Measurements from ENCODE around the gene CCDC85A.
A peak's percentile ranks its signal among the peaks of the same experiment; 100 is the strongest.

The CCDC85A gene

DNA sequence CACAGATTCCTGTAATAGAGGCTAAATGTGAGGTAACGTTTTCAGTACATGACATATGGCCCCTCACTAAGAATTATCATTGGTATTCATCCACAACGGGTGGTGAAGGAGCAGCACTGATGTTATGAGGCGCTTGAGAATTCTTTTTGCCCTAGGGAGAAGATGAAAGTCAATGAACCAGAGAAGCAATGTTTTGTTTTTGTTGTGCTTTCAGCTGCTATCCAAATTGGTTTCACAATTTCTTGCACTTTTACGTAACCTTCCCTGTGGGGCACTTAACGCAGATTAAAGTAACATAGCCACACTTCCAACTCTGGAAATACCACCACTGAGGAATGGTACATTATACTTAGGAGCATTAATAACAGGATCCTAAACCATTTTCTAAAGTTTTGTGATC is 13.3 kb upstream of the CCDC85A start:
- Histone ChIP-seq H3K9ac (ENCODE audit: low read length in 2 of 2) (no peak overlapping the region), H3K27ac (ENCODE audit: low read length) (no peak overlapping the region), H3K4me3 (ENCODE audit: low read length in 2 of 2) (no peak overlapping the region), H3K4me1 (ENCODE audit: control insufficient read depth, insufficient read depth, low read length) (no peaks in the 10 kb centered on the region), H3K9me3 (ENCODE audit: control insufficient read depth in 2 of 2, low read length in 2 of 2) (no peaks in the 10 kb centered on the region), H3K36me3 (ENCODE audit: control insufficient read depth in 2 of 2, insufficient read depth in 2 of 2, low read length in 2 of 2) (no peaks in the 10 kb centered on the region), H3K27me3 (ENCODE audit: control insufficient read depth in 1 of 2, insufficient read depth in 2 of 2, low read length in 2 of 2) (no peaks in the 10 kb centered on the region)

DNA sequence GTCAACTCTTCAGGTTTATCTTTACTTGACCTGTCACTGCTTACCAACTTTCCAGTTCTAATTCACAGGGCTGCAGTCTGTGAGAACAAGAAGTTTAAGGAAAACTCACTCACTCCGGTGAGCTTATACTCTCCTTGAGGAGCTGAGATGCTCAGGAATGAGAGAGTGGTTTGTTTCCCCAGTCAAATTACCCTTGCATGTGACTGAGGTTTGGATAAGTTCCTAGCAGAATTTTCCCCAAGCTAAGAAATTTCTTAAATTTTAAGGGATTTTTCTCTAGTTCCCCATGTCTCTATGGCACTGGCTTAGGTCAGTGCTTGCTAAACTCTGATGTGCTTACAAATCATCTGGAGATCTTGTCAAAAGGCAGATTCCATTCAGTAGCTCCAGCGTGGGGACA is 12.8 kb upstream of the CCDC85A start:
- Histone ChIP-seq H3K4me3 (ENCODE audit: low read length in 2 of 2) (no peak overlapping the region), H3K9me3 (ENCODE audit: control insufficient read depth in 2 of 2, low read length in 2 of 2) (no peaks in the 10 kb centered on the region), H3K9ac (ENCODE audit: low read length in 2 of 2) (no peak overlapping the region), H3K36me3 (ENCODE audit: control insufficient read depth in 2 of 2, insufficient read depth in 2 of 2, low read length in 2 of 2) (no peaks in the 10 kb centered on the region), H3K4me1 (ENCODE audit: control insufficient read depth, insufficient read depth, low read length) (no peaks in the 10 kb centered on the region), H3K27me3 (ENCODE audit: control insufficient read depth in 1 of 2, insufficient read depth in 2 of 2, low read length in 2 of 2) (peaks cover 0 to 3% of the 10 kb centered on the region in 2 donors), H3K27ac (ENCODE audit: low read length) (no peak overlapping the region)

DNA sequence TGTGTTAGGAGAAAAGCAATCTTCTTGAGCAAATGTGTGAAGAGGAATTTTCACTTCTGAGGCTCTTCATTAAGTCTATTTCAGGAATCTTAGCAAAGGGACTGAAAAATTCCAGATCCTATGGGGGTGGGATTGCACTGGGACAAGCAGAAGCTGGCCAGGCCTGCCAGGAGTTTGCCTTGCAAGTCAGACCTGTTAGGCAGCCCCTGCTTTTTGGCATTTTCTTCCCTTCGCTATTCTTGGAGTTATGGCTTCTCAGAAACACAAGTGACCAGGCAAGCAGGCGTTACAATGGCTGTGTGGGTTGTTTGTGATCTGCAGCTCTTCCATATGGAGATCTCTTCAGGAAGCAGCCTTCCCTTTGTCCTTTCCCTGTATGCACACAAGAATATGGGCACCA is 8.0 kb upstream of the CCDC85A start:
- H3K4me3 ChIP-seq (ENCODE audit: low read length in 2 of 2) = no peak overlapping the region
- H3K27me3 ChIP-seq (ENCODE audit: control insufficient read depth in 1 of 2, insufficient read depth in 2 of 2, low read length in 2 of 2) = peaks cover 5% of the 10 kb centered on the region in 2 donors
- no peak overlapping the region for H3K27ac ChIP-seq (ENCODE audit: low read length)
- no peaks in the 10 kb centered on the region for H3K36me3 ChIP-seq (ENCODE audit: control insufficient read depth in 2 of 2, insufficient read depth in 2 of 2, low read length in 2 of 2)
- no peaks in the 10 kb centered on the region for H3K9me3 ChIP-seq (ENCODE audit: control insufficient read depth in 2 of 2, low read length in 2 of 2)
- no peaks in the 10 kb centered on the region for H3K4me1 ChIP-seq (ENCODE audit: control insufficient read depth, insufficient read depth, low read length)
- H3K9ac ChIP-seq (ENCODE audit: low read length in 2 of 2) = no peak overlapping the region

DNA sequence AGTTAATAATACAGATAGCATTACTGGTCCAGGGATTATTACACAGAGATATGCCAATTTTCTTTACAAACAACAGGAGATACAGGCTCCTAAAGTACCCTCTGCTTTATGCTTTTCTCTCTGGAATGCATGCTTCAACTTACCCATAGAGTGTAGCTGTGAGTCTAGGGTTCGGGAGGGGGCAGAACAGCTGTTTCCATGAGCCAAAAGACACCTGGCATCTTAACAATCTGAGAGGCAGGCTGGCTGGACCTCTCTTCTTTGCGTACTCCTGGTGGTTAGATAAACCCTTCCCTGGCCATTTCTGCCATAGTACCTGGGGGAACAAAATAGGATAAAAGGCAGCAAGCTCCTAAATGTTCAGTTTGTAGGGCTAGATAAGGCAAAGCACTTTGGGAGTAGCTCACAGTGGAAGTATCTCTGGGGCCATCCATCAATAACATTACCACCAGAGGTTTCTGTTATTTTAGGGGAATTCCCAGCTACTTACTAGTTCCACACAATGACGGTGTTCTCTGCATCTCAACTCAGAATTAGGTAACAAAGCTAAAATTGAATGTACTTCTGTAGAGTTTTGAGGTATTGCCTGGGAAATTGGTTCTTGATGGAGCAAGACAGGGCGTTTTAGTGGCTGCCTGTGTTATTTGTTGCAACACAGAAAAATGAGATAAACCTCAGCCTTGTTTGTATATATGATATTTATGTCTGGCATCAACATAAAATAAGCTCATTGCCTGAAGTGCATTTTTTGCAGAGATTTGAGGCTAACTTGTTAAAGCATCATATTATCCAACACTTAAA is 6.2 kb upstream of the CCDC85A start:
- Histone ChIP-seq H3K27me3 (ENCODE audit: control insufficient read depth in 1 of 2, insufficient read depth in 2 of 2, low read length in 2 of 2) (peaks cover 5 to 10% of the 10 kb centered on the region in 2 donors), H3K4me1 (ENCODE audit: control insufficient read depth, insufficient read depth, low read length) (no peaks in the 10 kb centered on the region), H3K36me3 (ENCODE audit: control insufficient read depth in 2 of 2, insufficient read depth in 2 of 2, low read length in 2 of 2) (no peaks in the 10 kb centered on the region)

GRCh38 chr2:56179931-56180330 is 3.9 kb upstream of the CCDC85A start:
- no peak overlapping the region for H3K27ac ChIP-seq (ENCODE audit: low read length)
- H3K36me3 ChIP-seq (ENCODE audit: control insufficient read depth in 2 of 2, insufficient read depth in 2 of 2, low read length in 2 of 2) = no peaks in the 10 kb centered on the region
- H3K27me3 ChIP-seq (ENCODE audit: control insufficient read depth in 1 of 2, insufficient read depth in 2 of 2, low read length in 2 of 2) = peaks cover 7 to 13% of the 10 kb centered on the region in 2 donors
- peaks cover 11% of the 10 kb centered on the region for H3K4me1 ChIP-seq (ENCODE audit: control insufficient read depth, insufficient read depth, low read length)
- H3K9ac ChIP-seq (ENCODE audit: low read length in 2 of 2) = no peak overlapping the region
- H3K9me3 ChIP-seq (ENCODE audit: control insufficient read depth in 2 of 2, low read length in 2 of 2) = no peaks in the 10 kb centered on the region
- no peak overlapping the region for H3K4me3 ChIP-seq (ENCODE audit: low read length in 2 of 2)

More for the DNA sequence above, 6.2 kb upstream of the CCDC85A start:
- Histone ChIP-seq H3K9ac (ENCODE audit: low read length in 2 of 2) (no peak overlapping the region), H3K9me3 (ENCODE audit: control insufficient read depth in 2 of 2, low read length in 2 of 2) (no peaks in the 10 kb centered on the region), H3K4me3 (ENCODE audit: low read length in 2 of 2) (no peak overlapping the region), H3K27ac (ENCODE audit: low read length) (no peak overlapping the region)

DNA sequence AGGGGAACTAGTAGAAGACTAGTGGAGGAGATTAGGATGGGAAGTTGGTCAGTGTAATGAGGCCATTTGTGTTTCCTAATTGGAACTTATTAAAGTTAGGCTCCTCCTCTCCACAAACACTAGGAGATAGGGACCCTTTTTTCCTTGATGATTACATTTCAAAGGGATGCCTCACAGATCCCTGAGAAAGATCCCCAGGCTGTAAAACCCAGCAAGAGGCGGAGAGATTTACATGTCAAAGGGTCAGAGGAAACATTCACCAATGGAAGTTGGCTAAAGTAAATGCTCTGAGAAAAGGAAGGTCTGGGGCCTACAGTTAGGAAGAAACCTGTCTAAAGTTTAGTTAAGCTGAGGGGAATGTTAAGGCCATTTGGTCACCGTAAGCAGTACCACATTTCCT is 1.4 kb upstream of the CCDC85A start:
- Histone ChIP-seq H3K9ac (ENCODE audit: low read length in 2 of 2) (no peak overlapping the region), H3K27me3 (ENCODE audit: control insufficient read depth in 1 of 2, insufficient read depth in 2 of 2, low read length in 2 of 2) (peaks cover 12 to 32% of the 10 kb centered on the region in 2 donors)

GRCh38 chr2:56184500-56185011 is 766 bp downstream of the CCDC85A start:
- Histone ChIP-seq H3K27ac (ENCODE audit: low read length) (no peak overlapping the region), H3K27me3 (ENCODE audit: control insufficient read depth in 1 of 2, insufficient read depth in 2 of 2, low read length in 2 of 2) (peaks cover 11 to 27% of the 10 kb centered on the region in 2 donors), H3K4me3 (ENCODE audit: low read length in 2 of 2) (peak overlapping the region; percentile 65 to 75), H3K9me3 (ENCODE audit: control insufficient read depth in 2 of 2, low read length in 2 of 2) (no peaks in the 10 kb centered on the region), H3K36me3 (ENCODE audit: control insufficient read depth in 2 of 2, insufficient read depth in 2 of 2, low read length in 2 of 2) (no peaks in the 10 kb centered on the region), H3K9ac (ENCODE audit: low read length in 2 of 2) (no peak overlapping the region), H3K4me1 (ENCODE audit: control insufficient read depth, insufficient read depth, low read length) (peaks cover 15% of the 10 kb centered on the region)

More for the DNA sequence above, 1.4 kb upstream of the CCDC85A start:
- Histone ChIP-seq H3K36me3 (ENCODE audit: control insufficient read depth in 2 of 2, insufficient read depth in 2 of 2, low read length in 2 of 2) (no peaks in the 10 kb centered on the region), H3K27ac (ENCODE audit: low read length) (no peak overlapping the region), H3K4me3 (ENCODE audit: low read length in 2 of 2) (no peak overlapping the region), H3K4me1 (ENCODE audit: control insufficient read depth, insufficient read depth, low read length) (peaks cover 15% of the 10 kb centered on the region), H3K9me3 (ENCODE audit: control insufficient read depth in 2 of 2, low read length in 2 of 2) (no peaks in the 10 kb centered on the region)

- Histone ChIP-seq H3K4me3 (ENCODE audit: low read length in 2 of 2) (peak overlapping the region; percentile 62 to 65), H3K27me3 (ENCODE audit: control insufficient read depth in 1 of 2, insufficient read depth in 2 of 2, low read length in 2 of 2) (peaks cover 11 to 27% of the 10 kb centered on the region in 2 donors), H3K9me3 (ENCODE audit: control insufficient read depth in 2 of 2, low read length in 2 of 2) (no peaks in the 10 kb centered on the region), H3K9ac (ENCODE audit: low read length in 2 of 2) (no peak overlapping the region), H3K36me3 (ENCODE audit: control insufficient read depth in 2 of 2, insufficient read depth in 2 of 2, low read length in 2 of 2) (no peaks in the 10 kb centered on the region), H3K27ac (ENCODE audit: low read length) (no peak overlapping the region), H3K4me1 (ENCODE audit: control insufficient read depth, insufficient read depth, low read length) (peaks cover 15% of the 10 kb centered on the region)
These were observed 1.4 kb downstream of the CCDC85A start for GRCh38 chr2:56185101-56185581.

DNA sequence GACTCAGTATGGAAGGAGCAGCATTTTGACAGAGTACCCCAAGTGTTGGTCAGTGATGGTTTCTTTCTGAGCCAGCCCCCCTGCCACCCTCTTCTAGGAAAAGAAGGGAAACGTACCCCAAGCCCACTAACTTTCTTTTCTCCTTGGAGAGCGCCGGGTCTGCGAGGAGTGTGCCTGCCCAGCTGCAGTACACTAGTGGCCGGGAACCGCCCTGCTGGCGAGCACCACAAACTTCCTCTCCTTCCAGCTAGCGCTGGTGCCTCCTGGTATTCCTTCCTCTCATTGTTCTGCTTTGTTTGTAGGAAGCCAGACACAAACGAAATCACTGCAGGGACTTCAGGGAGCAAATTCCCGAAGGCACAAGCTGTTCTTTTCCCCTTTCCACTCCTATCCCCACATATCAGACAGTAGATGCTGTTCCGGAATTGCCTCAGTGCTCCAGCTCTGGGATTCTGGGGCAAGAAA is 1.8 kb downstream of the CCDC85A start:
- no peak overlapping the region for H3K27ac ChIP-seq (ENCODE audit: low read length)
- H3K4me1 ChIP-seq (ENCODE audit: control insufficient read depth, insufficient read depth, low read length) = peaks cover 15% of the 10 kb centered on the region
- H3K9me3 ChIP-seq (ENCODE audit: control insufficient read depth in 2 of 2, low read length in 2 of 2) = no peaks in the 10 kb centered on the region
- H3K9ac ChIP-seq (ENCODE audit: low read length in 2 of 2) = no peak overlapping the region
- H3K27me3 ChIP-seq (ENCODE audit: control insufficient read depth in 1 of 2, insufficient read depth in 2 of 2, low read length in 2 of 2) = peaks cover 12 to 27% of the 10 kb centered on the region in 2 donors
- H3K4me3 ChIP-seq (ENCODE audit: low read length in 2 of 2) = peak overlapping the region; percentile 62 to 65
- no peaks in the 10 kb centered on the region for H3K36me3 ChIP-seq (ENCODE audit: control insufficient read depth in 2 of 2, insufficient read depth in 2 of 2, low read length in 2 of 2)

GRCh38 chr2:56191617-56192016 is 7.8 kb downstream of the CCDC85A start:
- Histone ChIP-seq H3K4me1 (ENCODE audit: control insufficient read depth, insufficient read depth, low read length) (peaks cover 5% of the 10 kb centered on the region), H3K36me3 (ENCODE audit: control insufficient read depth in 2 of 2, insufficient read depth in 2 of 2, low read length in 2 of 2) (no peaks in the 10 kb centered on the region), H3K9ac (ENCODE audit: low read length in 2 of 2) (no peak overlapping the region), H3K27ac (ENCODE audit: low read length) (no peak overlapping the region), H3K9me3 (ENCODE audit: control insufficient read depth in 2 of 2, low read length in 2 of 2) (no peaks in the 10 kb centered on the region), H3K27me3 (ENCODE audit: control insufficient read depth in 1 of 2, insufficient read depth in 2 of 2, low read length in 2 of 2) (peaks cover 3 to 9% of the 10 kb centered on the region in 2 donors), H3K4me3 (ENCODE audit: low read length in 2 of 2) (no peak overlapping the region)

All from stomach smooth muscle (tissue), 2 donors.